WTC11 (cell line): ENCODE measurements around the gene SH3GL3.

Source experiments
- ETV6 ChIP-seq: sonication (generic); formaldehyde crosslinking; IDR thresholded peaks from 2 replicates; pipeline ENCODE4 v1.8.1; 2022; ENCODE audit warnings: mild to moderate bottlenecking, missing genetic modification reagents
- SP1 ChIP-seq: sonication (generic); formaldehyde crosslinking; conservative IDR thresholded peaks from 2 replicates; pipeline ENCODE4 v1.8.1; 2022; ENCODE audit warnings: missing genetic modification reagents
- TEAD1 ChIP-seq: sonication (generic); formaldehyde crosslinking; IDR thresholded peaks from 2 replicates; pipeline ENCODE4 v1.8.0; 2022; ENCODE audit warnings: mild to moderate bottlenecking, missing genetic modification reagents
- TEAD4 ChIP-seq: sonication (generic); formaldehyde crosslinking; IDR thresholded peaks from 2 replicates; pipeline ENCODE4 v1.8.0; 2022; ENCODE audit warnings: mild to moderate bottlenecking, missing genetic modification reagents
- ZNF232 ChIP-seq: sonication (generic); formaldehyde crosslinking; IDR thresholded peaks from 2 replicates; pipeline ENCODE4 v1.8.0; 2022; ENCODE audit warnings: mild to moderate bottlenecking, missing genetic modification reagents
- ZNF396 ChIP-seq: fragments of 250-450 bp; sonication (Bioruptor Pico); IDR thresholded peaks from 2 replicates; pipeline ENCODE4 v1.8.0; 2021; ENCODE audit warnings: mild to moderate bottlenecking, moderate library complexity, borderline replicate concordance
- TF ChIP-seq, protein P1 (sequence below): sonication (generic); formaldehyde crosslinking; IDR thresholded peaks from 2 replicates; pipeline ENCODE4 v1.8.0; 2022; ENCODE audit warnings: mild to moderate bottlenecking, missing genetic modification reagents
- TF ChIP-seq, protein P2 (sequence below): sonication (generic); formaldehyde crosslinking; conservative IDR thresholded peaks from 2 replicates; pipeline ENCODE4 v1.8.1; 2022; ENCODE audit warnings: mild to moderate bottlenecking, missing genetic modification reagents
- TF ChIP-seq, protein P3 (sequence below): fragments of 200-600 bp; IDR thresholded peaks from 2 replicates; pipeline ENCODE4 v1.8.0; 2022; ENCODE audit warnings: antibody characterized with exemption
- TF ChIP-seq, protein P4 (sequence below): sonication (generic); formaldehyde crosslinking; IDR thresholded peaks from 2 replicates; pipeline ENCODE4 v1.8.0; 2022; ENCODE audit warnings: mild to moderate bottlenecking, missing genetic modification reagents
- TF ChIP-seq, protein P5 (sequence below): sonication (generic); formaldehyde crosslinking; IDR thresholded peaks from 2 replicates; pipeline ENCODE4 v1.8.1; 2023; ENCODE audit warnings: mild to moderate bottlenecking, moderate library complexity, missing genetic modification reagents

DNA sequence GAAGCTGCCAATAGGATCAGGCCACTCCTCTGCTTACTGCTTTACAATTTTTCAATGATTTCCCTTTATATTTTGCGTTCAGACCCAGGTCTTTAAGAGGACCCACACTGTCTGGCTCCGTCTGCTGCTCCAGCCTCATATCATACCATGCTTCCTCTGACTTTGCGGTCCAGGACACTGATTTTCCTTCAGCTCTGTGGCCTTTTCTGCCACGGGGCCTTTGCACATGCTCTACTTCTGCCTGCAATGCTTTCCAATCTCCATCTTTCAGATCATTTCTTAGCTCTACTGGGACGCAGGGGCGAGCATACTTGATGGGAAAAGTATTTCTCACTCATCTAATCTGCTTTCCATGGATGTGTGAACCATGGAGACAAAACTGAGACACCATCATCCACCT lies 23.0 kb upstream of the SH3GL3 start:
- TF ChIP-seq ZNF396 = no peak
- TF ChIP-seq, protein P1, sequence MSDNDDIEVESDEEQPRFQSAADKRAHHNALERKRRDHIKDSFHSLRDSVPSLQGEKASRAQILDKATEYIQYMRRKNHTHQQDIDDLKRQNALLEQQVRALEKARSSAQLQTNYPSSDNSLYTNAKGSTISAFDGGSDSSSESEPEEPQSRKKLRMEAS (CRISPR knock-in tag) = no peak
- TF ChIP-seq, protein P2, sequence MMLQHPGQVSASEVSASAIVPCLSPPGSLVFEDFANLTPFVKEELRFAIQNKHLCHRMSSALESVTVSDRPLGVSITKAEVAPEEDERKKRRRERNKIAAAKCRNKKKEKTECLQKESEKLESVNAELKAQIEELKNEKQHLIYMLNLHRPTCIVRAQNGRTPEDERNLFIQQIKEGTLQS (CRISPR knock-in tag) = no peak
- TF ChIP-seq, protein P3, sequence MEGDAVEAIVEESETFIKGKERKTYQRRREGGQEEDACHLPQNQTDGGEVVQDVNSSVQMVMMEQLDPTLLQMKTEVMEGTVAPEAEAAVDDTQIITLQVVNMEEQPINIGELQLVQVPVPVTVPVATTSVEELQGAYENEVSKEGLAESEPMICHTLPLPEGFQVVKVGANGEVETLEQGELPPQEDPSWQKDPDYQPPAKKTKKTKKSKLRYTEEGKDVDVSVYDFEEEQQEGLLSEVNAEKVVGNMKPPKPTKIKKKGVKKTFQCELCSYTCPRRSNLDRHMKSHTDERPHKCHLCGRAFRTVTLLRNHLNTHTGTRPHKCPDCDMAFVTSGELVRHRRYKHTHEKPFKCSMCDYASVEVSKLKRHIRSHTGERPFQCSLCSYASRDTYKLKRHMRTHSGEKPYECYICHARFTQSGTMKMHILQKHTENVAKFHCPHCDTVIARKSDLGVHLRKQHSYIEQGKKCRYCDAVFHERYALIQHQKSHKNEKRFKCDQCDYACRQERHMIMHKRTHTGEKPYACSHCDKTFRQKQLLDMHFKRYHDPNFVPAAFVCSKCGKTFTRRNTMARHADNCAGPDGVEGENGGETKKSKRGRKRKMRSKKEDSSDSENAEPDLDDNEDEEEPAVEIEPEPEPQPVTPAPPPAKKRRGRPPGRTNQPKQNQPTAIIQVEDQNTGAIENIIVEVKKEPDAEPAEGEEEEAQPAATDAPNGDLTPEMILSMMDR = no peak
- TF ChIP-seq SP1 (CRISPR knock-in tag) = no peak
- TF ChIP-seq, protein P4, sequence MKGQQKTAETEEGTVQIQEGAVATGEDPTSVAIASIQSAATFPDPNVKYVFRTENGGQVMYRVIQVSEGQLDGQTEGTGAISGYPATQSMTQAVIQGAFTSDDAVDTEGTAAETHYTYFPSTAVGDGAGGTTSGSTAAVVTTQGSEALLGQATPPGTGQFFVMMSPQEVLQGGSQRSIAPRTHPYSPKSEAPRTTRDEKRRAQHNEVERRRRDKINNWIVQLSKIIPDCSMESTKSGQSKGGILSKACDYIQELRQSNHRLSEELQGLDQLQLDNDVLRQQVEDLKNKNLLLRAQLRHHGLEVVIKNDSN (CRISPR knock-in tag) = no peak
- no peak for TF ChIP-seq TEAD4 (CRISPR knock-in tag)
- TF ChIP-seq TEAD1 (CRISPR knock-in tag) = no peak
- TF ChIP-seq ETV6 (CRISPR knock-in tag) = no peak
- TF ChIP-seq, protein P5, sequence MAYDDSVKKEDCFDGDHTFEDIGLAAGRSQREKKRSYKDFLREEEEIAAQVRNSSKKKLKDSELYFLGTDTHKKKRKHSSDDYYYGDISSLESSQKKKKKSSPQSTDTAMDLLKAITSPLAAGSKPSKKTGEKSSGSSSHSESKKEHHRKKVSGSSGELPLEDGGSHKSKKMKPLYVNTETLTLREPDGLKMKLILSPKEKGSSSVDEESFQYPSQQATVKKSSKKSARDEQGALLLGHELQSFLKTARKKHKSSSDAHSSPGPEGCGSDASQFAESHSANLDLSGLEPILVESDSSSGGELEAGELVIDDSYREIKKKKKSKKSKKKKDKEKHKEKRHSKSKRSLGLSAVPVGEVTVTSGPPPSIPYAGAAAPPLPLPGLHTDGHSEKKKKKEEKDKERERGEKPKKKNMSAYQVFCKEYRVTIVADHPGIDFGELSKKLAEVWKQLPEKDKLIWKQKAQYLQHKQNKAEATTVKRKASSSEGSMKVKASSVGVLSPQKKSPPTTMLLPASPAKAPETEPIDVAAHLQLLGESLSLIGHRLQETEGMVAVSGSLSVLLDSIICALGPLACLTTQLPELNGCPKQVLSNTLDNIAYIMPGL = no peak
- TF ChIP-seq ZNF232 = no peak
